Measurements from ENCODE around the gene MS4A15.

- TF ChIP-seq CTCF (IDR thresholded peaks at IDR 0.05) = no peak
- no peak for TF ChIP-seq POLR2AphosphoS5 (IDR thresholded peaks at IDR 0.05)
- no peak for TF ChIP-seq POLR2A (IDR thresholded peaks at IDR 0.05)
- no peak for TF ChIP-seq EP300 (IDR thresholded peaks at IDR 0.05)
These were observed 42.0 kb downstream of the MS4A15 start for GRCh38 chr11:60798631-60799030.

Data from gastroesophageal sphincter (tissue), 3 donors.